ENCODE results near the gene REXO5. TPM values are rescaled to one million over a fixed set of nuclear protein-coding genes. Genes with fewer than 3 reads are reported as not detected.
A peak's percentile ranks its signal among the peaks of the same experiment; 100 is the strongest.

REXO5 gene
- total and polyA plus RNA-seq, 2 of the 13 experiments (the other 11 are each of a cell fraction or from before 2014, with no cell fraction given) = 5.9 to 13.1 TPM

- no peak for TF ChIP-seq MXD3 (CRISPR knock-in tag; IDR thresholded peaks at IDR 0.05)
- TF ChIP-seq MEIS2 (CRISPR knock-in tag; IDR thresholded peaks at IDR 0.05) = no peak
- TF ChIP-seq ZFYVE20 (CRISPR knock-in tag; IDR thresholded peaks at IDR 0.05; ENCODE audit: borderline replicate concordance, low read depth) = no peak
- no peak for TF ChIP-seq ZNF749 (CRISPR knock-in tag; IDR thresholded peaks at IDR 0.05; ENCODE audit: borderline replicate concordance)
Observed at GRCh38 chr16:20871941-20872815, 65.9 kb downstream of the REXO5 start (continued).

- Histone ChIP-seq H3K4me3 (replicated peaks in 1 of 3; ENCODE audit: insufficient read depth in 1 of 3, low read depth in 2 of 3, low read length in 3 of 3) (no peak overlapping the region), H3K9ac (ENCODE audit: insufficient read depth, low read depth, low read length) (no peak overlapping the region), H4K20me1 (ENCODE audit: insufficient read depth, low read length) (peaks cover 21% of the 10 kb centered on the region), H2AFZ (ENCODE audit: low read length) (no peak overlapping the region), H3K27me3 (ENCODE audit: control insufficient read depth in 1 of 2, insufficient read depth in 2 of 2, low read length in 2 of 2) (no peaks in the 10 kb centered on the region), H3K4me2 (ENCODE audit: low read depth, low read length) (no peak overlapping the region), H3K9me3 (ENCODE audit: low read length) (no peaks in the 10 kb centered on the region), H3K79me2 (ENCODE audit: insufficient read depth, low read length) (peaks cover 89% of the 10 kb centered on the region), H3K4me1 (ENCODE audit: insufficient read depth, low read length) (peaks cover 78% of the 10 kb centered on the region), H3K36me3 (replicated peaks in 1 of 2; ENCODE audit: control insufficient read depth in 1 of 2, insufficient read depth in 2 of 2, low read length in 2 of 2) (peaks cover 0 to 11% of the 10 kb centered on the region in 2 experiments; a peak in 2 of 5 replicates), H3K27ac (ENCODE audit: extremely low read length, insufficient read depth, low read length) (no peak overlapping the region)
- CTCF ChIA-PET (ENCODE audit: low intra/inter-chr PET ratio, low total read pairs) = no interaction called here
- POLR2A ChIA-PET = interaction anchor here (3.2 kb wide), 1 partner anchor 27 kb away, joined by 20 read pairs; the partner anchor contains the start of genes DCUN1D3 and LYRM1
- in situ Hi-C loops (cut with HindIII; ENCODE audit: extremely low pct_ligation_motif_present, low pct_unique_long_range_greater_than_20kb) = no loop called here
- TF ChIP-seq ZNF784 (CRISPR knock-in tag; IDR thresholded peaks at IDR 0.05; ENCODE audit: borderline replicate concordance) = 0 out of 2 replicates have a peak, but pooled peaks have one; percentile 22
- 0 out of 2 replicates have a peak, but pooled peaks have one; percentile 28 for TF ChIP-seq ZNF441 (CRISPR knock-in tag; IDR thresholded peaks at IDR 0.05; ENCODE audit: borderline replicate concordance)
- 0 out of 2 replicates have a peak, but pooled peaks have one; percentile 8 for TF ChIP-seq HES4 (CRISPR knock-in tag; IDR thresholded peaks at IDR 0.05; ENCODE audit: borderline replicate concordance)
- TF ChIP-seq SP1 (IDR thresholded peaks at IDR 0.05) = no peak
- TF ChIP-seq SP1 (CRISPR knock-in tag; IDR thresholded peaks at IDR 0.05) = no peak
- intact Hi-C loops (cut with micrococcal nuclease; ENCODE audit: unreplicated experiment) = no loop called here
- DNase-seq (ENCODE audit: low spot score) = no peak
- no TSS peak for BruUV-seq (replicated peaks)
- 87% methylated on average over 3 of the region's 3 CpGs for WGBS (ENCODE audit: low lambda C conversion rate)
- no peak for FAIRE-seq
- no peak for ATAC-seq
Observed at GRCh38 chr16:20873331-20873730, 67.0 kb downstream of the REXO5 start.

Data from HepG2 (cell line).